ENCODE data around the gene TMSB10.
A peak's percentile ranks its signal among the peaks of the same experiment; 100 is the strongest.
"Not testable (repeated sequence)": the region's sequence is repeated elsewhere in the genome, so short reads cannot be mapped to it uniquely, and the experiment has no call there.

The TMSB10 gene

GRCh38 chr2:84942964-84943421 is 37.5 kb downstream of the TMSB10 start:
- Histone ChIP-seq H3K4me3 (ENCODE audit: insufficient read depth, low read length, poor library complexity, severe bottlenecking) (no peak overlapping the region), H3K4me2 (ENCODE audit: low read depth, low read length, poor library complexity, severe bottlenecking) (no peak overlapping the region), H2AFZ (ENCODE audit: low read depth, low read length, severe bottlenecking) (no peak overlapping the region), H3K9me3 (ENCODE audit: insufficient read depth, low read length) (no peaks in the 10 kb centered on the region), H3K9me2 (replicated peaks; ENCODE audit: insufficient read depth, low read length) (no peaks in the 10 kb centered on the region), H3K27me3 (ENCODE audit: low read length) (no peaks in the 10 kb centered on the region), H3K9ac (ENCODE audit: low read length) (no peak overlapping the region), H3K79me2 (ENCODE audit: insufficient read depth, low read length) (no peaks in the 10 kb centered on the region), H3K36me3 (ENCODE audit: low read length) (no peaks in the 10 kb centered on the region), H3F3A (ENCODE audit: insufficient read depth) (peaks cover 22% of the 10 kb centered on the region), H4K20me1 (ENCODE audit: low read depth, low read length) (no peaks in the 10 kb centered on the region), H3K27ac (ENCODE audit: low read depth, low read length) (peak overlapping the region; percentile 6; the same call in 1 of the 2 replicates)
- TF ChIP-seq EZH2phosphoT487 (conservative IDR thresholded peaks at IDR 0.05; ENCODE audit: low read length) (no peak), CTCF (IDR thresholded peaks at IDR 0.05; ENCODE audit: insufficient read depth, low read length, poor library complexity, severe bottlenecking) (no peak)

- no peak overlapping the region for H3K4me2 ChIP-seq (ENCODE audit: low read depth, low read length, poor library complexity, severe bottlenecking)
- no peak overlapping the region for H3K9ac ChIP-seq (ENCODE audit: low read length)
- no peak overlapping the region for H3K4me3 ChIP-seq (ENCODE audit: insufficient read depth, low read length, poor library complexity, severe bottlenecking)
- no peaks in the 10 kb centered on the region for H3K27me3 ChIP-seq (ENCODE audit: low read length)
- no peak overlapping the region for H3K27ac ChIP-seq (ENCODE audit: low read depth, low read length)
- H3K36me3 ChIP-seq (ENCODE audit: low read length), result no peaks in the 10 kb centered on the region
- H3K9me2 ChIP-seq (replicated peaks; ENCODE audit: insufficient read depth, low read length), result no peaks in the 10 kb centered on the region
- H3K9me3 ChIP-seq (ENCODE audit: insufficient read depth, low read length), result no peaks in the 10 kb centered on the region
- TF ChIP-seq EZH2phosphoT487 (conservative IDR thresholded peaks at IDR 0.05; ENCODE audit: low read length) (no peak), CTCF (IDR thresholded peaks at IDR 0.05; ENCODE audit: insufficient read depth, low read length, poor library complexity, severe bottlenecking) (no peak)
- peaks cover 16% of the 10 kb centered on the region for H3F3A ChIP-seq (ENCODE audit: insufficient read depth)
- H3K79me2 ChIP-seq (ENCODE audit: insufficient read depth, low read length), result no peaks in the 10 kb centered on the region
- no peak overlapping the region for H2AFZ ChIP-seq (ENCODE audit: low read depth, low read length, severe bottlenecking)
- no peaks in the 10 kb centered on the region for H4K20me1 ChIP-seq (ENCODE audit: low read depth, low read length)
Measured at GRCh38 chr2:84944295-84944909, 38.9 kb downstream of the TMSB10 start.

- peak overlapping the region; percentile 87 for H3K27ac ChIP-seq (ENCODE audit: low read depth, low read length)
- peak overlapping the region; percentile 50 for H2AFZ ChIP-seq (ENCODE audit: low read depth, low read length, severe bottlenecking)
- H3K9me2 ChIP-seq (replicated peaks; ENCODE audit: insufficient read depth, low read length); H3K9me3 ChIP-seq (ENCODE audit: insufficient read depth, low read length); H3K79me2 ChIP-seq (ENCODE audit: insufficient read depth, low read length); H3K4me3 ChIP-seq (ENCODE audit: insufficient read depth, low read length, poor library complexity, severe bottlenecking); H3K36me3 ChIP-seq (ENCODE audit: low read length); H3K27me3 ChIP-seq (ENCODE audit: low read length); H4K20me1 ChIP-seq (ENCODE audit: low read depth, low read length): not testable (repeated sequence)
- H3K9ac ChIP-seq (ENCODE audit: low read length), result peak overlapping the region; percentile 48
- H3F3A ChIP-seq (ENCODE audit: insufficient read depth), result peaks cover 13% of the 10 kb centered on the region
- H3K4me2 ChIP-seq (ENCODE audit: low read depth, low read length, poor library complexity, severe bottlenecking), result peak overlapping the region; percentile 62
Measured at GRCh38 chr2:84945838-84946203, 40.4 kb downstream of the TMSB10 start.

GRCh38 chr2:84946204-84947009 is 41.0 kb downstream of the TMSB10 start:
- no peaks in the 10 kb centered on the region for H3K36me3 ChIP-seq (ENCODE audit: low read length)
- H3K27me3 ChIP-seq (ENCODE audit: low read length), result no peaks in the 10 kb centered on the region
- H2AFZ ChIP-seq (ENCODE audit: low read depth, low read length, severe bottlenecking), result peak overlapping the region; percentile 81
- peak overlapping the region; percentile 62 for H3K4me2 ChIP-seq (ENCODE audit: low read depth, low read length, poor library complexity, severe bottlenecking)
- H4K20me1 ChIP-seq (ENCODE audit: low read depth, low read length), result no peaks in the 10 kb centered on the region
- H3F3A ChIP-seq (ENCODE audit: insufficient read depth), result peaks cover 13% of the 10 kb centered on the region
- H3K9me2 ChIP-seq (replicated peaks; ENCODE audit: insufficient read depth, low read length), result no peaks in the 10 kb centered on the region
- TF ChIP-seq CTCF (IDR thresholded peaks at IDR 0.05; ENCODE audit: insufficient read depth, low read length, poor library complexity, severe bottlenecking) (no peak), EZH2phosphoT487 (conservative IDR thresholded peaks at IDR 0.05; ENCODE audit: low read length) (no peak)
- H3K4me3 ChIP-seq (ENCODE audit: insufficient read depth, low read length, poor library complexity, severe bottlenecking), result peak overlapping the region; percentile 14
- peak overlapping the region; percentile 87 for H3K27ac ChIP-seq (ENCODE audit: low read depth, low read length)
- H3K79me2 ChIP-seq (ENCODE audit: insufficient read depth, low read length), result no peaks in the 10 kb centered on the region
- no peaks in the 10 kb centered on the region for H3K9me3 ChIP-seq (ENCODE audit: insufficient read depth, low read length)
- H3K9ac ChIP-seq (ENCODE audit: low read length), result peak overlapping the region; percentile 48
